Activated naive CD8-positive, alpha-beta T cell treated with anti-CD3 and anti-CD28 coated beads, Interleukin-2, amount 50 U/mL, for 16 hours (primary cell): ENCODE results near the gene OR1K1.
"Not testable (repeated sequence)": the region's sequence is repeated elsewhere in the genome, so short reads cannot be mapped to it uniquely, and the experiment has no call there.

ENCODE experiments used
- DNase-seq: peaks from one replicate; pipeline ENCODE4 v3.0.0-alpha.2; 2020; ENCODE audit warnings: low read depth, low spot score

The OR1K1 gene

GRCh38 chr9:122812736-122813135 is 12.8 kb downstream of the OR1K1 start:
- no peak for DNase-seq

- no peak for DNase-seq
Measured at GRCh38 chr9:122814545-122814944, 14.6 kb downstream of the OR1K1 start.

- DNase-seq = no peak
Measured at GRCh38 chr9:122815544-122815943, 15.6 kb downstream of the OR1K1 start.

GRCh38 chr9:122816163-122816867 is 16.4 kb downstream of the OR1K1 start:
- no peak for DNase-seq

GRCh38 chr9:122819326-122819725 is 19.4 kb downstream of the OR1K1 start:
- DNase-seq = no peak

- DNase-seq = no peak
Measured at GRCh38 chr9:122819791-122820489, 20.0 kb downstream of the OR1K1 start.

GRCh38 chr9:122820490-122820845 is 20.5 kb downstream of the OR1K1 start:
- no peak for DNase-seq

- no peak for DNase-seq
Measured at GRCh38 chr9:122821278-122821943, 21.5 kb downstream of the OR1K1 start.

- DNase-seq = no peak
Measured at GRCh38 chr9:122822056-122822455, 22.1 kb downstream of the OR1K1 start.

GRCh38 chr9:122822938-122823337 is 23.0 kb downstream of the OR1K1 start:
- DNase-seq = no peak

- no peak for DNase-seq
Measured at GRCh38 chr9:122827761-122828093, 27.8 kb downstream of the OR1K1 start.

GRCh38 chr9:122828965-122829284 is 29.0 kb downstream of the OR1K1 start:
- not testable (repeated sequence) for DNase-seq

GRCh38 chr9:122832194-122832593 is 32.3 kb downstream of the OR1K1 start:
- no peak for DNase-seq

GRCh38 chr9:122835313-122835731 is 35.4 kb downstream of the OR1K1 start:
- no peak for DNase-seq

- DNase-seq = no peak
Measured at GRCh38 chr9:122837266-122837850, 37.4 kb downstream of the OR1K1 start.

GRCh38 chr9:122838441-122838840 is 38.5 kb downstream of the OR1K1 start:
- DNase-seq = not testable (repeated sequence)

GRCh38 chr9:122841501-122841900 is 41.6 kb downstream of the OR1K1 start:
- DNase-seq = no peak

- DNase-seq = no peak
Measured at GRCh38 chr9:122844137-122844536, 44.2 kb downstream of the OR1K1 start.

- DNase-seq = no peak
Measured at GRCh38 chr9:122845116-122845515, 45.2 kb downstream of the OR1K1 start.

GRCh38 chr9:122846371-122846940 is 46.5 kb downstream of the OR1K1 start:
- DNase-seq = no peak

- no peak for DNase-seq
Measured at GRCh38 chr9:122848256-122848943, 48.5 kb downstream of the OR1K1 start.
